HTERT RPE-1 (cell line): Measurements from ENCODE around the gene ERVW-1.
"Not testable (repeated sequence)": the region's sequence is repeated elsewhere in the genome, so short reads cannot be mapped to it uniquely, and the experiment has no call there.

Experiments used
- in situ Hi-C: fragments of 300-500 bp; cut with MboI; formaldehyde crosslinking; loops from 4 replicates; pipeline ENCODE4 v1.14.3; 2020; ENCODE audit warnings: low sequenced_read_pairs

The ERVW-1 gene

GRCh38 chr7:92475261-92475770, 2.4 kb downstream of the ERVW-1 start:
- in situ Hi-C loops, result not testable (repeated sequence)

- in situ Hi-C loops, result not testable (repeated sequence)
Observed at GRCh38 chr7:92473989-92474388, 3.8 kb downstream of the ERVW-1 start.

GRCh38 chr7:92468589-92468988, 9.2 kb downstream of the ERVW-1 start:
- in situ Hi-C loops, result not testable (repeated sequence)

GRCh38 chr7:92466682-92467081, 11.1 kb downstream of the ERVW-1 start:
- in situ Hi-C loops, result no loop called here

GRCh38 chr7:92464515-92464914, 13.2 kb downstream of the ERVW-1 start:
- in situ Hi-C loops, result no loop called here

GRCh38 chr7:92462560-92462959, 15.2 kb downstream of the ERVW-1 start:
- in situ Hi-C loops, result no loop called here

- in situ Hi-C loops, result no loop called here
Observed at GRCh38 chr7:92461027-92462003, 16.4 kb downstream of the ERVW-1 start.

- in situ Hi-C loops, result no loop called here
Observed at GRCh38 chr7:92460510-92460909, 17.2 kb downstream of the ERVW-1 start.

GRCh38 chr7:92460109-92460508, 17.6 kb downstream of the ERVW-1 start:
- in situ Hi-C loops, result no loop called here

GRCh38 chr7:92456236-92456635, 21.5 kb downstream of the ERVW-1 start:
- in situ Hi-C loops, result no loop called here

GRCh38 chr7:92451645-92452044, 26.1 kb downstream of the ERVW-1 start:
- in situ Hi-C loops, result no loop called here

GRCh38 chr7:92448205-92448747, 29.5 kb downstream of the ERVW-1 start:
- in situ Hi-C loops, result no loop called here

- in situ Hi-C loops, result no loop called here
Observed at GRCh38 chr7:92447345-92448204, 30.2 kb downstream of the ERVW-1 start, which contains the start of gene GATAD1. TSS of gene GATAD1 (plus strand) at chr7:92447482. CDS start at chr7:92447730, 248 bp downstream.

- in situ Hi-C loops, result no loop called here
Observed at GRCh38 chr7:92446869-92447344, 30.8 kb downstream of the ERVW-1 start.

GRCh38 chr7:92442720-92443119, 35.0 kb downstream of the ERVW-1 start:
- in situ Hi-C loops, result not testable (repeated sequence)

GRCh38 chr7:92437956-92438491, 39.7 kb downstream of the ERVW-1 start:
- in situ Hi-C loops, result no loop called here

GRCh38 chr7:92436612-92437445, 40.9 kb downstream of the ERVW-1 start:
- in situ Hi-C loops, result no loop called here

- in situ Hi-C loops, result no loop called here
Observed at GRCh38 chr7:92435542-92435941, 42.2 kb downstream of the ERVW-1 start.

- in situ Hi-C loops, result no loop called here
Observed at GRCh38 chr7:92433019-92433418, 44.7 kb downstream of the ERVW-1 start.
